22Rv1 (cell line): Measurements from ENCODE around the gene DENND2A.
"Not testable (repeated sequence)": the region's sequence is repeated elsewhere in the genome, so short reads cannot be mapped to it uniquely, and the experiment has no call there.

Source experiments
- H3K27ac ChIP-seq: fragments of 450-650 bp; 2 replicates; pipeline ENCODE4 v1.5.1; 2017
- CTCF ChIP-seq: fragments of 450-650 bp; IDR thresholded peaks from 2 replicates; pipeline ENCODE4 v1.5.1; 2017; ENCODE audit warnings: mild to moderate bottlenecking
- ZFX ChIP-seq: fragments of 450-650 bp; IDR thresholded peaks from 2 replicates; pipeline ENCODE4 v1.6.1; 2017; ENCODE audit warnings: antibody characterized with exemption, borderline replicate concordance

Gene DENND2A

GRCh38 chr7:140645166-140645900 is 4.7 kb upstream of the DENND2A start:
- H3K27ac ChIP-seq = no peak overlapping the region
- TF ChIP-seq CTCF (peak; percentile 63), ZFX (no peak)

DNA sequence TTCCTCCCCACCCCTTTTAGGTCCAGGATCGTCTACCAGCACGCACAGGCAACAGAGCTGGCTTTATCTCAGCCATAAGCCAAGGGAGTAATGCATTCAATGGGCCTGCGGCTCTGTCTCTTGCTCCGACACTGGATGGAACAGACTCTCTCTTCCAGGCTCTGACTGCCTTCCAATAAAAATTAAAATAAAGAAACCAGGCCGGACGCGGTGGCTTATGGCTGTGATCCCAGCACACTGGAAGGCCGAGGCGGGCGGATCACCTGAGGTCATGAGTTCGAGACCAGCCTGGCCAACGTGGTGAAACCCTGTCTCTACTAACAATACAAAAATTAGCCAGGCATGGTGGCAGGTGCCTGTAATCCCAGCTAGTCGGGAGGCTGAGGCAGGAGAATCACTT is 4.1 kb upstream of the DENND2A start:
- H3K27ac ChIP-seq = not testable (repeated sequence)

- TF ChIP-seq ZFX (no peak), CTCF (no peak)
- no peak overlapping the region for H3K27ac ChIP-seq
These were observed 2.8 kb upstream of the DENND2A start for GRCh38 chr7:140643416-140643815.

- TF ChIP-seq ZFX (no peak), CTCF (no peak)
- no peak overlapping the region for H3K27ac ChIP-seq
These were observed 1.0 kb upstream of the DENND2A start for GRCh38 chr7:140641524-140642195.

DNA sequence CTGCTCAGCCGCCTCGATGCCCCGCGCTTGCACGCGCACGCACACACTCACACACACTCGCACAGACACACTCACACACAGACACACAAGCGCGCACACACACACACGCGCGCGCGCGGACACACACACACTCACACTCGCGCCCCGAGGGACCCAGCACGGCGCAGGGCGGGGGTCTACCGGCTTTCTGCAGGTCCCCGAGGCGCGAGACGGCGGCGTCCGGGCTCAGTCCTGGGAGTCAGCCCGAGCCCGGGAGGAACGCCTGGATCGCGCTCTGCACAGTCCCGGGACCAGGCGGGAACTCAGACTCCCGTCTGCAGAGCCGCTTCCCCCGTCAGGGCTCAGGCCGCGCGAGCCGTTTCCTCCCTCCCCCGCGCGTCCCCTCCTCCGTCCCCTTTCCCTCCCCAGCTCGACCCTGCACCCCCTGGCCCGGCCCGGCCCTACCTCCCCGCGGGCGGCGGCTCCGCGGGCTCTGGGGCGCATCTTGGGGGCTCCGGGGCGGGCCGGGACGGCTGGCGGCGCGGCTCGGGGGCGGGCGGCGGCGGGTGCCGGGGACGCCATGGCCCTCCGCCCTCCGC is 464 bp downstream of the DENND2A start:
- H3K27ac ChIP-seq = no peak overlapping the region
- TF ChIP-seq CTCF = no peak
- TF ChIP-seq ZFX = no peak

- H3K27ac ChIP-seq = no peak overlapping the region
- TF ChIP-seq ZFX (no peak), CTCF (no peak)
These were observed 1.1 kb downstream of the DENND2A start for GRCh38 chr7:140639366-140640053.

DNA sequence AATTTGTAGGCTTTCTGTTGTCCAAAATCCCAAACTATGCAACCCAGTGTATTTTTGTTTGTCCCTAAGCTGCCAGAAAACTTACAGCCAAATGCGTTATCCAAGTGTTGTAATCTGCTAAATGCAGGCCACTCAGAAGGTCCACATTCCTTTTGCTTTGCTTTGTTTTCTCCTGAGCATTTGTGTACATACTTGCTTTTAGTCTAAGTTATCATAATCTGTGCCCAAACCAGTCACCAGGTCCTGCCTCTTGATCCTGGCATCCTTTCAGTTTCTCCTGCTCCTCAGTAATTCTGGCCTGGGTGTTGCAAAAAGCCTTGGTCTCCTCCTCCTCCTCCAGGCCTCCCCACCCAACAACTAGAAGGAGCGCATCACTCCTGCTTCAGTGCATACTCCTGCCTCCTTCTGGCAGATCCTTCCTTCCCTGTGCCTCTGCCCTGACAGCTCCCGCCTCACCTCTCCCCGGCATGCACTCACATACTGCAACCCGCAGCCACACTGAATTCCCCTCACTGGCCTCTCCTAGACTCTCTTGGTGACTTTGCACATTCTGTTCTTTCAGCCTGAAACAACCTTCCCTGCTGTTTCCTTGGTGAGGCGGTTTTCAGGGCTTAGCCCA is 2.3 kb downstream of the DENND2A start:
- TF ChIP-seq ZFX (no peak), CTCF (no peak)
- no peak overlapping the region for H3K27ac ChIP-seq
